ENCODE data around the gene NGF. TPM values are rescaled to one million over a fixed set of nuclear protein-coding genes. Genes with fewer than 3 reads are reported as not detected.
"Not testable (repeated sequence)": the region's sequence is repeated elsewhere in the genome, so short reads cannot be mapped to it uniquely, and the experiment has no call there.

Gene NGF
- total and polyA plus RNA-seq, 9 donors = 1.2 to 5.8 (median 2.4) TPM

DNA sequence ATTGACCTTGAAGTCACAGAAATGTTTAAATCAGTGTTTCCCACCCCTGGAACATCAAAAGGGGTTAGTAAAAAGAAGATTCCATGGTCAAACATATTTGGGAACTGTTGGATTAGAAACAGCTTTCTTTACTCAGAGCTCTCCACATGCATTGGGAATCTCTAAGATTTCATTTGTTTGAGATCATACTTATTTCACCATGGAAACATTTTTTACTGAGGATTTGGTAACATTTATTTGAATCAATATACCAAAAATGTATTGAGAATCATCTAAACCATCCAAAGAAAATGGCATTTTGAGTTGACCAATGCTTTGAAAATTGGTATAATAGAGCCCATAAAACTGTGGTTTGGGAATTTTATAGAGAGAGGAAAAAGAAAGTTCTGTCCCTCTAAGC lies 25.3 kb downstream of the NGF start:
- H3K4me3 ChIP-seq (ENCODE audit: low read length) = no peak overlapping the region
- no peaks in the 10 kb centered on the region for H3K36me3 ChIP-seq (ENCODE audit: control insufficient read depth, insufficient read depth, low read length)
- no peaks in the 10 kb centered on the region for H3K9me3 ChIP-seq (replicated peaks; ENCODE audit: control insufficient read depth, low read depth, low read length)
- peaks cover 6% of the 10 kb centered on the region for H3K4me1 ChIP-seq (ENCODE audit: control insufficient read depth, insufficient read depth, low read length)
- H3K27ac ChIP-seq (ENCODE audit: low read length) = no peak overlapping the region
- H3K27me3 ChIP-seq (ENCODE audit: control insufficient read depth, insufficient read depth, low read length) = no peaks in the 10 kb centered on the region
- DNase-seq = no peak

DNA sequence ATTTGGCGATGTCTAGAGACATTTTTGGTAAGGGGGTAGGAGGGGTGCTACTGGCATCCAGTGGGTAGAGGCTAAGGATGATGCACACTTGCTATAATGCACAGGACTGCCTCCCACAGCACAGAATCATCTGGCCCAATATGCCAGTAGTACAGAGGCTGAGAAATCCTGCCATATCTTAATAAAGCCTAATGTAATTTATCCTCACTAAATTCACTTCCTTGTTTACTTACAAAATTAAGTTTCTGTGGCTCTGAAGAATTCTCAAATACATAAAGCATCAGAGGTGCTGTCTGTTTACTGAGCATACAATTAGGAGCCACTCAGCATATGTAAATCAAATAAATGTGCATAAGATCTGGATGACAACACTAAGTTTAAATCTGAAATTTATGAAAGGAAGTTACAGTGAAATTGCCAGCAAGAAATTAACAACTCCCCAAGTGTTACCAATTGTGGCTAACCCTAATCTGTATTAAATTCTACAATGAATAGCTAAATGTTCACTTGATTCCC lies 26.5 kb downstream of the NGF start:
- H3K4me1 ChIP-seq (ENCODE audit: control insufficient read depth, insufficient read depth, low read length) = peaks cover 6% of the 10 kb centered on the region
- WGBS (ENCODE audit: insufficient coverage) = no CpG with 5 or more reads among the region's 1 CpG
- H3K36me3 ChIP-seq (ENCODE audit: control insufficient read depth, insufficient read depth, low read length) = no peaks in the 10 kb centered on the region
- DNase-seq = no peak
- H3K27me3 ChIP-seq (ENCODE audit: control insufficient read depth, insufficient read depth, low read length) = no peaks in the 10 kb centered on the region
- no peaks in the 10 kb centered on the region for H3K9me3 ChIP-seq (replicated peaks; ENCODE audit: control insufficient read depth, low read depth, low read length)
- H3K4me3 ChIP-seq (ENCODE audit: low read length) = no peak overlapping the region
- H3K27ac ChIP-seq (ENCODE audit: low read length) = no peak overlapping the region

- no CpG with 5 or more reads among the region's 2 CpGs for WGBS (ENCODE audit: insufficient coverage)
- Histone ChIP-seq H3K27me3 (ENCODE audit: control insufficient read depth, insufficient read depth, low read length) (no peaks in the 10 kb centered on the region), H3K27ac (ENCODE audit: low read length) (no peak overlapping the region), H3K4me3 (ENCODE audit: low read length) (no peak overlapping the region), H3K4me1 (ENCODE audit: control insufficient read depth, insufficient read depth, low read length) (peaks cover 6% of the 10 kb centered on the region), H3K9me3 (replicated peaks; ENCODE audit: control insufficient read depth, low read depth, low read length) (no peaks in the 10 kb centered on the region), H3K36me3 (ENCODE audit: control insufficient read depth, insufficient read depth, low read length) (no peaks in the 10 kb centered on the region)
- DNase-seq = no peak
Measured at GRCh38 chr1:115310581-115311473, 27.2 kb downstream of the NGF start.

GRCh38 chr1:115309504-115309903 lies 28.5 kb downstream of the NGF start:
- not testable (repeated sequence) for H3K27me3 ChIP-seq (ENCODE audit: control insufficient read depth, insufficient read depth, low read length); DNase-seq; H3K4me3 ChIP-seq (ENCODE audit: low read length); H3K27ac ChIP-seq (ENCODE audit: low read length); H3K36me3 ChIP-seq (ENCODE audit: control insufficient read depth, insufficient read depth, low read length); H3K9me3 ChIP-seq (replicated peaks; ENCODE audit: control insufficient read depth, low read depth, low read length); H3K4me1 ChIP-seq (ENCODE audit: control insufficient read depth, insufficient read depth, low read length)

- Histone ChIP-seq H3K4me3 (ENCODE audit: low read length) (no peak overlapping the region), H3K36me3 (ENCODE audit: control insufficient read depth, insufficient read depth, low read length) (no peaks in the 10 kb centered on the region), H3K9me3 (replicated peaks; ENCODE audit: control insufficient read depth, low read depth, low read length) (no peaks in the 10 kb centered on the region), H3K27ac (ENCODE audit: low read length) (no peak overlapping the region), H3K4me1 (ENCODE audit: control insufficient read depth, insufficient read depth, low read length) (peaks cover 4% of the 10 kb centered on the region), H3K27me3 (ENCODE audit: control insufficient read depth, insufficient read depth, low read length) (no peaks in the 10 kb centered on the region)
- 100% methylated on average over 1 of the region's 1 CpG for WGBS (ENCODE audit: insufficient coverage)
- DNase-seq = no peak
Measured at GRCh38 chr1:115308969-115309368, 29.1 kb downstream of the NGF start.

DNA sequence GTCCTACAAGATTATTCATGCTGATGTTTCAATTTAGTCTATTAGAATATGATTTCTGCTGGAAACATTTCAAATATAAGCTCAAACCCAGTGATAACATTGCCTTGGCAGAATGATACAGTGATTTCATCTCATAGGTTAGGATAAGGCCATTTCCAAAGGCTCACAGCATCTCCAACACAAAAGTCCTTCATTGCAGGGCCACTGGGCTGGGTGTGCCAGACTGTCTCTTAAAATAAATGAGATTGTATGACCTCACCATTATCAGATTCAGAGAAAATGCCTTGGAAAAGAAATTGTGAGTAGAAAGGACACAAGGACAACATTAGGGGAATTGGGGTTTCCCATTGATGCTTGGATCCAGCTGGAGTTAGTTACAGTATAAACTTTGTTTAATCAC lies 30.4 kb downstream of the NGF start:
- Histone ChIP-seq H3K4me1 (ENCODE audit: control insufficient read depth, insufficient read depth, low read length) (peaks cover 3% of the 10 kb centered on the region), H3K27me3 (ENCODE audit: control insufficient read depth, insufficient read depth, low read length) (no peaks in the 10 kb centered on the region), H3K27ac (ENCODE audit: low read length) (no peak overlapping the region), H3K9me3 (replicated peaks; ENCODE audit: control insufficient read depth, low read depth, low read length) (no peaks in the 10 kb centered on the region), H3K4me3 (ENCODE audit: low read length) (no peak overlapping the region), H3K36me3 (ENCODE audit: control insufficient read depth, insufficient read depth, low read length) (no peaks in the 10 kb centered on the region)
- DNase-seq = peak; percentile 80

GRCh38 chr1:115306146-115306545 lies 31.9 kb downstream of the NGF start:
- no peaks in the 10 kb centered on the region for H3K36me3 ChIP-seq (ENCODE audit: control insufficient read depth, insufficient read depth, low read length)
- no peak for DNase-seq
- H3K4me1 ChIP-seq (ENCODE audit: control insufficient read depth, insufficient read depth, low read length) = peaks cover 9% of the 10 kb centered on the region
- no peaks in the 10 kb centered on the region for H3K9me3 ChIP-seq (replicated peaks; ENCODE audit: control insufficient read depth, low read depth, low read length)
- H3K27me3 ChIP-seq (ENCODE audit: control insufficient read depth, insufficient read depth, low read length) = no peaks in the 10 kb centered on the region
- no peak overlapping the region for H3K4me3 ChIP-seq (ENCODE audit: low read length)
- no peak overlapping the region for H3K27ac ChIP-seq (ENCODE audit: low read length)
- 62% methylated on average over 2 of the region's 2 CpGs for WGBS (ENCODE audit: insufficient coverage)

GRCh38 chr1:115303364-115303763 lies 34.7 kb downstream of the NGF start:
- DNase-seq = no peak
- no peak overlapping the region for H3K27ac ChIP-seq (ENCODE audit: low read length)
- H3K4me1 ChIP-seq (ENCODE audit: control insufficient read depth, insufficient read depth, low read length) = peaks cover 9% of the 10 kb centered on the region
- H3K27me3 ChIP-seq (ENCODE audit: control insufficient read depth, insufficient read depth, low read length) = no peaks in the 10 kb centered on the region
- H3K36me3 ChIP-seq (ENCODE audit: control insufficient read depth, insufficient read depth, low read length) = no peaks in the 10 kb centered on the region
- H3K9me3 ChIP-seq (replicated peaks; ENCODE audit: control insufficient read depth, low read depth, low read length) = no peaks in the 10 kb centered on the region
- WGBS (ENCODE audit: insufficient coverage) = 100% methylated on average over 1 of the region's 2 CpGs
- no peak overlapping the region for H3K4me3 ChIP-seq (ENCODE audit: low read length)

DNA sequence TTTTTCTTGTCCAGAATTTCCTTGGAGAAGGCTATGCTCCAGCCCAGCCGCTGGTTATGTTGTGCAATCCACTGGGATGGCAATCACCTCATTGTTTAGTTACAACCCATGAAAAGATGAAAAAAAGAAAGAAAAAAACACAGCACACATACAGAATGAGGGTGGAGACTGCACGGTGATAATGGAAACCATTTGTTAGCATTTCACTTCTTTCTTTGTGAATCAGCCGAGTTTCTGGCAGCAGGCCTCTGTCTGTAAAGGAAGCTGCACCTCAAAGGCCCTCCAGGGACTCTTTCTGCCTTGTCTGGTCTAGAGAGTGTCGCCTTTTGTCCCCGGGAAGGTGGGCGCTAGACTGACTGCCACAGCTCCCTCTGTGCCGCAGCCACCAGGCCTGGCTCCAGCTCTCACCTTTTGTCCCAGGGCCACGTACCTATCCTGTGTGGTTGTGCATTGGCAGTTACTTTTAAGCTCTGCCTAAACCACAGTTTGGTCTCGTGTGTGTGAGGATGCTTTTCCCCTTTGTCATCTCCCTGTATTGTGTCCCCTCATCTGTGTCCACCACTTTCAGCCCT lies 35.6 kb downstream of the NGF start:
- no peak overlapping the region for H3K4me3 ChIP-seq (ENCODE audit: low read length)
- 19% methylated on average over 3 of the region's 9 CpGs for WGBS (ENCODE audit: insufficient coverage)
- DNase-seq = peak; percentile 80
- H3K27me3 ChIP-seq (ENCODE audit: control insufficient read depth, insufficient read depth, low read length) = no peaks in the 10 kb centered on the region
- peaks cover 8% of the 10 kb centered on the region for H3K4me1 ChIP-seq (ENCODE audit: control insufficient read depth, insufficient read depth, low read length)
- H3K27ac ChIP-seq (ENCODE audit: low read length) = peak overlapping the region; percentile 35
- H3K9me3 ChIP-seq (replicated peaks; ENCODE audit: control insufficient read depth, low read depth, low read length) = no peaks in the 10 kb centered on the region
- H3K36me3 ChIP-seq (ENCODE audit: control insufficient read depth, insufficient read depth, low read length) = no peaks in the 10 kb centered on the region

- Histone ChIP-seq H3K36me3 (ENCODE audit: control insufficient read depth, insufficient read depth, low read length) (no peaks in the 10 kb centered on the region), H3K9me3 (replicated peaks; ENCODE audit: control insufficient read depth, low read depth, low read length) (no peaks in the 10 kb centered on the region), H3K4me3 (ENCODE audit: low read length) (no peak overlapping the region), H3K4me1 (ENCODE audit: control insufficient read depth, insufficient read depth, low read length) (peaks cover 8% of the 10 kb centered on the region), H3K27me3 (ENCODE audit: control insufficient read depth, insufficient read depth, low read length) (no peaks in the 10 kb centered on the region), H3K27ac (ENCODE audit: low read length) (no peak overlapping the region)
- DNase-seq = peak; percentile 49
- WGBS (ENCODE audit: insufficient coverage) = 39% methylated on average over 8 of the region's 8 CpGs
Measured at GRCh38 chr1:115301438-115302020, 36.5 kb downstream of the NGF start.

All from muscle of leg (tissue), 11 donors.